Measurements from ENCODE around the gene IPCEF1. TPM values are rescaled to one million over a fixed set of nuclear protein-coding genes. Genes with fewer than 3 reads are reported as not detected.
A peak's percentile ranks its signal among the peaks of the same experiment; 100 is the strongest.

Gene IPCEF1
- polyA plus RNA-seq, 1 donor (not counting 4 experiments of a cell fraction or from before 2014, with no cell fraction given), result 0.21 TPM

DNA sequence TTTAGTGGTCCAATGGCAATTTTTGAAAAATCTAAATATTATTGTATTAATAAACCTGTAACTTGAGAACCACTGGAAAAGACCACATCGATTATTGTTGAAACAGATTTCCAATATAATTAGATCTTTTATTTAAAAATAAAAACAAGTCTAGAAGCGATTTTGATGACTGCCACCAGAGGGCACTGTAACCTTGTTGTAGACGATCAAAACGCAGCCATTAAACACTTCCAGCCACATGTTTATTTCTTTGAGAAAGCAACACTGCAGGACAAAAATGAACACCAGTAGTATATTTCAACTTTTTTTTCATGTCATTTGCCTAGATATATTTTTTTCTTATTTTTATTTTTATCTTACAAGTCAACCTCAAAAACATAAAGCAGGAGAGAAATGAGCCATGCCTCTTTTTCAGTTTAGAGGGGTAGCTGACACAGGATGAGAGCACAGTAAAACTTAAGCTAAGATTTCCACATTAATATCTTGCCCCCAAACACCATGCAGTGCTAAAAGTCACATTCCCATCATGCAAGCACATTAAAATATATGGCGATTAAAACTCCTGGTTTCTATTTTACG, 202.1 kb downstream of the IPCEF1 start:
- DNase-seq (ENCODE audit: low read depth, low spot score) (peak; percentile 17), FAIRE-seq (no peak)
- H3K4me2 ChIP-seq (ENCODE audit: control insufficient read depth, extremely low read depth, insufficient read depth, low read depth, low read length), result no peak overlapping the region
- H4K20me1 ChIP-seq (ENCODE audit: control insufficient read depth, extremely low read depth, insufficient read depth, low read length), result no peaks in the 10 kb centered on the region
- H3K4me3 ChIP-seq (ENCODE audit: control insufficient read depth in 2 of 3, extremely low read depth in 1 of 3, insufficient read depth in 2 of 3, low read depth in 1 of 3, low read length in 3 of 3), result no peak overlapping the region
- H3K4me1 ChIP-seq (ENCODE audit: control insufficient read depth, extremely low read depth, insufficient read depth, low read length), result no peaks in the 10 kb centered on the region
- no peaks in the 10 kb centered on the region for H3K27me3 ChIP-seq (ENCODE audit: control insufficient read depth, extremely low read depth, insufficient read depth, low read length)
- H3K9ac ChIP-seq (ENCODE audit: control insufficient read depth, extremely low read depth, insufficient read depth, low read length), result no peak overlapping the region
- no peaks in the 10 kb centered on the region for H3K36me3 ChIP-seq (ENCODE audit: control insufficient read depth in 2 of 2, extremely low read depth in 1 of 2, insufficient read depth in 2 of 2, low read length in 2 of 2)
- no peaks in the 10 kb centered on the region for H3K9me1 ChIP-seq (ENCODE audit: control insufficient read depth, extremely low read depth, insufficient read depth, low read length)
- H3K9me3 ChIP-seq (ENCODE audit: control insufficient read depth, low read depth, low read length), result no peaks in the 10 kb centered on the region
- H2AFZ ChIP-seq (ENCODE audit: control insufficient read depth, low read length), result no peak overlapping the region
- no peak overlapping the region for H3K27ac ChIP-seq (ENCODE audit: control insufficient read depth, insufficient read depth, low read length)
- H3K79me2 ChIP-seq (ENCODE audit: control insufficient read depth, insufficient read depth, low read length), result no peaks in the 10 kb centered on the region
- TF ChIP-seq, protein P1, sequence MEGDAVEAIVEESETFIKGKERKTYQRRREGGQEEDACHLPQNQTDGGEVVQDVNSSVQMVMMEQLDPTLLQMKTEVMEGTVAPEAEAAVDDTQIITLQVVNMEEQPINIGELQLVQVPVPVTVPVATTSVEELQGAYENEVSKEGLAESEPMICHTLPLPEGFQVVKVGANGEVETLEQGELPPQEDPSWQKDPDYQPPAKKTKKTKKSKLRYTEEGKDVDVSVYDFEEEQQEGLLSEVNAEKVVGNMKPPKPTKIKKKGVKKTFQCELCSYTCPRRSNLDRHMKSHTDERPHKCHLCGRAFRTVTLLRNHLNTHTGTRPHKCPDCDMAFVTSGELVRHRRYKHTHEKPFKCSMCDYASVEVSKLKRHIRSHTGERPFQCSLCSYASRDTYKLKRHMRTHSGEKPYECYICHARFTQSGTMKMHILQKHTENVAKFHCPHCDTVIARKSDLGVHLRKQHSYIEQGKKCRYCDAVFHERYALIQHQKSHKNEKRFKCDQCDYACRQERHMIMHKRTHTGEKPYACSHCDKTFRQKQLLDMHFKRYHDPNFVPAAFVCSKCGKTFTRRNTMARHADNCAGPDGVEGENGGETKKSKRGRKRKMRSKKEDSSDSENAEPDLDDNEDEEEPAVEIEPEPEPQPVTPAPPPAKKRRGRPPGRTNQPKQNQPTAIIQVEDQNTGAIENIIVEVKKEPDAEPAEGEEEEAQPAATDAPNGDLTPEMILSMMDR (optimal IDR thresholded peaks at IDR 0.05 in 1 of 3, IDR thresholded peaks at IDR 0.05 in 1 of 3, conservative IDR thresholded peaks at IDR 0.05 in 1 of 3; ENCODE audit: extremely low read depth in 1 of 3, insufficient read depth in 2 of 3, low read length in 3 of 3), result peak; percentile 44 to 51 (median 49)
- TF ChIP-seq EZH2 (IDR thresholded peaks at IDR 0.05; ENCODE audit: low read length), result no peak
- dilution Hi-C loops (cut with MboI; ENCODE audit: extremely low pct_ligation_motif_present, low sequenced_read_pairs), result loop anchor here (25.0 kb wide), 2 partner anchors 183 to 308 kb away; no protein-coding TSS in a partner anchor

DNA sequence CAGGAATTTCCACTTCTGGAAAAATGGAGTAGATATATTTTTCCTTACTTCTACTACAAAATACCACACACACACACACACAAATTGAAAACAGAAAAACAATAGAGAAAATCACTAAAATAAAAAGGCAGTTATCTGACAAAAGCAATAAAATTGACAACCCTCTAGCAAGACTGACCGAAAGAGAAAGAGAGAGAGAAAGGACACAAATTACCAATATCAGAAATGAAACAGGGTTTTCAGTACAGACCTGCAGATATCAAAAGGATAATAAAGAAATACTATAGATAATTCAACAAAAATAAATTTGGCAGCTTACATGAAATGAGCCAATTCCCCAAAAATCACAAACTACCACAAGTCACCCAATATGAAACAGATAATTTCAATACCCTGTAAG, 212.8 kb downstream of the IPCEF1 start:
- no peak overlapping the region for H3K27ac ChIP-seq (ENCODE audit: control insufficient read depth, insufficient read depth, low read length)
- no peaks in the 10 kb centered on the region for H3K9me3 ChIP-seq (ENCODE audit: control insufficient read depth, low read depth, low read length)
- H2AFZ ChIP-seq (ENCODE audit: control insufficient read depth, low read length), result no peak overlapping the region
- H3K4me3 ChIP-seq (ENCODE audit: control insufficient read depth in 2 of 3, extremely low read depth in 1 of 3, insufficient read depth in 2 of 3, low read depth in 1 of 3, low read length in 3 of 3), result no peak overlapping the region
- DNase-seq (ENCODE audit: low read depth, low spot score) (no peak), FAIRE-seq (no peak)
- H3K4me1 ChIP-seq (ENCODE audit: control insufficient read depth, extremely low read depth, insufficient read depth, low read length), result no peaks in the 10 kb centered on the region
- no peaks in the 10 kb centered on the region for H4K20me1 ChIP-seq (ENCODE audit: control insufficient read depth, extremely low read depth, insufficient read depth, low read length)
- TF ChIP-seq EZH2 (IDR thresholded peaks at IDR 0.05; ENCODE audit: low read length), result no peak
- TF ChIP-seq, protein P1 (optimal IDR thresholded peaks at IDR 0.05 in 1 of 3, IDR thresholded peaks at IDR 0.05 in 1 of 3, conservative IDR thresholded peaks at IDR 0.05 in 1 of 3; ENCODE audit: extremely low read depth in 1 of 3, insufficient read depth in 2 of 3, low read length in 3 of 3), result no peak
- no peak overlapping the region for H3K9ac ChIP-seq (ENCODE audit: control insufficient read depth, extremely low read depth, insufficient read depth, low read length)
- H3K4me2 ChIP-seq (ENCODE audit: control insufficient read depth, extremely low read depth, insufficient read depth, low read depth, low read length), result no peak overlapping the region
- H3K27me3 ChIP-seq (ENCODE audit: control insufficient read depth, extremely low read depth, insufficient read depth, low read length), result no peaks in the 10 kb centered on the region
- dilution Hi-C loops (cut with MboI; ENCODE audit: extremely low pct_ligation_motif_present, low sequenced_read_pairs), result no loop called here
- H3K36me3 ChIP-seq (ENCODE audit: control insufficient read depth in 2 of 2, extremely low read depth in 1 of 2, insufficient read depth in 2 of 2, low read length in 2 of 2), result no peaks in the 10 kb centered on the region
- no peaks in the 10 kb centered on the region for H3K79me2 ChIP-seq (ENCODE audit: control insufficient read depth, insufficient read depth, low read length)
- no peaks in the 10 kb centered on the region for H3K9me1 ChIP-seq (ENCODE audit: control insufficient read depth, extremely low read depth, insufficient read depth, low read length)

All from keratinocyte (primary cell).